HepG2 (cell line): ENCODE data around the gene PTH1R. TPM values are rescaled to one million over a fixed set of nuclear protein-coding genes. Genes with fewer than 3 reads are reported as not detected.

ENCODE experiments used
- ATAC-seq: fragments of 200-7000 bp; cut with Tn5 transposase; 3 replicates; pipeline ENCODE4 v1.9.1; 2020; ENCODE audit warnings: mild to moderate bottlenecking, moderate library complexity
- BruUV-seq: library from RNA; stranded (reverse); fragments of 400-500 nt; replicated peaks from 2 replicates; lab custom pipeline; 2021; lab: Mats Ljungman, UMichigan
- CTCF ChIA-PET: fragments of 300-600 bp; formaldehyde crosslinking; extraction: SDS; loops from one replicate; lab custom pipeline; 2021; ENCODE audit warnings: low total read pairs, inconsistent platforms, low intra/inter-chr PET ratio; lab: Yijun Ruan, JAX
- POLR2A ChIA-PET: fragments of 350-600 bp; sonication (Branson Sonifier 250); formaldehyde crosslinking; loops from one replicate; lab custom pipeline; 2020; ENCODE audit warnings: antibody characterized with exemption, inconsistent platforms; lab: Yijun Ruan, JAX
- DNase-seq: peaks from one replicate; pipeline ENCODE4 v3.0.0-alpha.2; 2015; ENCODE audit warnings: low spot score
- FAIRE-seq: peaks from 3 replicates; lab custom pipeline; 2011; peaks lifted over from hg19 to GRCh38; lab: Jason Lieb, UNC
- H2AFZ ChIP-seq: one replicate; pipeline ENCODE4 v1.6.1; 2011; ENCODE audit warnings: low read length, inconsistent platforms
- H3K27ac ChIP-seq: fragments of 300-600 bp; 3 replicates; pipeline ENCODE4 v1.8.0; 2011; ENCODE audit warnings: mixed run types, mild to moderate bottlenecking, mixed read lengths, low read length, inconsistent platforms; ENCODE audit not compliant: insufficient read depth; ENCODE audit errors: extremely low read length
- H3K27me3 ChIP-seq, 2 experiments: fragments of 200-600 bp in 1 of 2; 2 replicates in 1 of 2; 3 replicates in 1 of 2; pipeline versions ENCODE4 v1.6.0 to v1.8.0; 2011; ENCODE audit warnings: low read length in 2 of 2, mild to moderate bottlenecking in 2 of 2, moderate library complexity in 2 of 2, inconsistent platforms in 1 of 2; ENCODE audit not compliant: insufficient read depth in 2 of 2, control insufficient read depth in 1 of 2
- H3K36me3 ChIP-seq, 2 experiments: fragments of 200-600 bp in 1 of 2; replicated peaks in 1 of 2; 2 replicates in 1 of 2; 3 replicates in 1 of 2; pipeline versions ENCODE4 v1.5.1 to v1.8.0; 2011; ENCODE audit warnings: low read length in 2 of 2, inconsistent platforms in 1 of 2; ENCODE audit not compliant: insufficient read depth in 2 of 2, control insufficient read depth in 1 of 2
- H3K4me1 ChIP-seq: 2 replicates; pipeline ENCODE4 v1.5.1; 2012; ENCODE audit warnings: low read length, inconsistent platforms; ENCODE audit not compliant: insufficient read depth
- H3K4me2 ChIP-seq: 2 replicates; pipeline ENCODE4 v1.6.0; 2011; ENCODE audit warnings: low read depth, low read length, inconsistent platforms
- H3K4me3 ChIP-seq, 3 experiments: fragments of 200-600 bp in 1 of 3; sonication (generic), shearing (Covaris generic) in 1 of 3; replicated peaks in 1 of 3; 2 replicates each; pipeline ENCODE4 v1.5.1; 2011 to 2016; ENCODE audit warnings: low read length in 3 of 3, inconsistent platforms in 2 of 3, low read depth in 2 of 3, mild to moderate bottlenecking in 2 of 3, control low read depth in 1 of 3, mixed read lengths in 1 of 3; ENCODE audit not compliant: insufficient read depth in 1 of 3
- H3K79me2 ChIP-seq: one replicate; pipeline ENCODE4 v1.6.1; 2011; ENCODE audit warnings: low read length, inconsistent platforms; ENCODE audit not compliant: insufficient read depth
- H3K9ac ChIP-seq: 2 replicates; pipeline ENCODE4 v1.6.0; 2011; ENCODE audit warnings: mild to moderate bottlenecking, low read depth, low read length, inconsistent platforms; ENCODE audit not compliant: insufficient read depth
- H3K9me3 ChIP-seq: 2 replicates; pipeline ENCODE4 v1.5.1; 2012; ENCODE audit warnings: mild to moderate bottlenecking, low read length
- H4K20me1 ChIP-seq: 2 replicates; pipeline ENCODE4 v1.6.0; 2011; ENCODE audit warnings: inconsistent platforms, mild to moderate bottlenecking, low read length, moderate library complexity; ENCODE audit not compliant: insufficient read depth
- CBX2 ChIP-seq, 2 experiments: fragments of 200-600 bp in 1 of 2; sonication (generic); formaldehyde crosslinking in 1 of 2; IDR thresholded peaks; 2 replicates each; pipeline versions ENCODE4 v1.7.0 to v1.8.1; 2018 to 2022; ENCODE audit warnings: low read depth in 2 of 2, low read length in 1 of 2, mild to moderate bottlenecking in 1 of 2, missing genetic modification reagents in 1 of 2
- ETV5 ChIP-seq: IDR thresholded peaks from 2 replicates; pipeline ENCODE4 v1.6.1; 2018; ENCODE audit warnings: missing biosample characterization, missing genetic modification reagents, inconsistent platforms, borderline replicate concordance
- KDM3A ChIP-seq: IDR thresholded peaks from 2 replicates; pipeline ENCODE4 v1.6.1; 2018; ENCODE audit warnings: low read depth, missing compliant biosample characterization
- MED13 ChIP-seq: sonication (generic); formaldehyde crosslinking; IDR thresholded peaks from 2 replicates; pipeline ENCODE4 v1.5.0; 2020; ENCODE audit warnings: missing genetic modification reagents
- MZF1 ChIP-seq: sonication (generic); formaldehyde crosslinking; IDR thresholded peaks from 2 replicates; pipeline ENCODE4 v1.8.1; 2023; ENCODE audit warnings: mild to moderate bottlenecking, missing genetic modification reagents, borderline replicate concordance
- NFKB2 ChIP-seq: sonication (generic); formaldehyde crosslinking; IDR thresholded peaks from 2 replicates; pipeline ENCODE4 v1.4.0; 2020; ENCODE audit warnings: missing genetic modification reagents, borderline replicate concordance
- NR2F2 ChIP-seq: IDR thresholded peaks from 2 replicates; pipeline ENCODE4 v1.6.1; 2012; ENCODE audit warnings: low read depth, inconsistent platforms, borderline replicate concordance
- PHF5A ChIP-seq: IDR thresholded peaks from one replicate; pipeline ENCODE4 v1.6.1; 2018; ENCODE audit warnings: low read depth, missing genetic modification reagents; ENCODE audit not compliant: unreplicated experiment
- POLR2AphosphoS2 ChIP-seq: IDR thresholded peaks from 2 replicates; pipeline ENCODE4 v1.6.1; 2011; ENCODE audit warnings: low read depth, low read length, improper control_type of control experiment
- PPARG ChIP-seq: conservative IDR thresholded peaks from 2 replicates; pipeline ENCODE4 v1.6.1; 2016; ENCODE audit warnings: missing biosample characterization, missing genetic modification reagents
- SATB2 ChIP-seq: sonication (generic); formaldehyde crosslinking; IDR thresholded peaks from 2 replicates; pipeline ENCODE4 v1.5.0; 2020; ENCODE audit warnings: missing genetic modification reagents
- SIX1 ChIP-seq: sonication (generic); formaldehyde crosslinking; IDR thresholded peaks from 2 replicates; pipeline ENCODE4 v1.4.0; 2020; ENCODE audit warnings: missing genetic modification reagents, borderline replicate concordance
- SMARCC2 ChIP-seq: fragments of 450-650 bp; IDR thresholded peaks from 2 replicates; pipeline ENCODE4 v1.6.1; 2017; ENCODE audit warnings: antibody characterized with exemption, mild to moderate bottlenecking
- SOX6 ChIP-seq, 2 experiments: fragments of 450-650 bp in 1 of 2; sonication (generic) in 1 of 2; formaldehyde crosslinking in 1 of 2; IDR thresholded peaks; 2 replicates each; pipeline versions ENCODE4 v1.4.0 to v1.6.1; 2017 to 2020; ENCODE audit warnings: antibody characterized with exemption in 1 of 2, mild to moderate bottlenecking in 1 of 2, missing genetic modification reagents in 1 of 2
- ZBTB42 ChIP-seq: sonication (generic); formaldehyde crosslinking; IDR thresholded peaks from 2 replicates; pipeline ENCODE4 v1.5.0; 2020; ENCODE audit warnings: mild to moderate bottlenecking, missing genetic modification reagents
- ZFX ChIP-seq: sonication (generic); formaldehyde crosslinking; IDR thresholded peaks from 2 replicates; pipeline ENCODE4 v1.4.0; 2020; ENCODE audit warnings: mild to moderate bottlenecking, low read depth, missing genetic modification reagents, moderate library complexity
- ZNF230 ChIP-seq: sonication (generic); formaldehyde crosslinking; IDR thresholded peaks from 2 replicates; pipeline ENCODE4 v1.4.0; 2020; ENCODE audit warnings: mild to moderate bottlenecking, missing genetic modification reagents
- ZNF556 ChIP-seq: sonication (generic); formaldehyde crosslinking; IDR thresholded peaks from 2 replicates; pipeline ENCODE4 v1.4.0; 2020; ENCODE audit warnings: mild to moderate bottlenecking, missing genetic modification reagents, borderline replicate concordance
- ZNF563 ChIP-seq: sonication (generic); formaldehyde crosslinking; IDR thresholded peaks from 2 replicates; pipeline ENCODE4 v1.8.0; 2022; ENCODE audit warnings: mild to moderate bottlenecking, moderate library complexity, missing genetic modification reagents
- ZNF616 ChIP-seq: sonication (generic); formaldehyde crosslinking; IDR thresholded peaks from 2 replicates; pipeline ENCODE4 v1.5.0; 2020; ENCODE audit warnings: low read depth, mild to moderate bottlenecking, missing genetic modification reagents
- ZNF747 ChIP-seq: sonication (generic); formaldehyde crosslinking; IDR thresholded peaks from 2 replicates; pipeline ENCODE4 v1.8.1; 2023; ENCODE audit warnings: missing genetic modification reagents, mild to moderate bottlenecking, borderline replicate concordance
- WGBS: methylation state at CpG from one replicate; pipeline ENCODE4 v1.1.6; 2017; ENCODE audit warnings: low lambda C conversion rate; 5-methylcytosine and 5-hydroxymethylcytosine counted together
- in situ Hi-C: cut with HindIII; loops from 2 replicates; pipeline ENCODE4 v1.10.0; 2017; ENCODE audit warnings: low pct_unique_long_range_greater_than_20kb; ENCODE audit not compliant: extremely low pct_ligation_motif_present
- intact Hi-C: fragments of 100-400 bp; cut with micrococcal nuclease; formaldehyde crosslinking; loops from one replicate; pipeline ENCODE4 v1.10.0; 2022; ENCODE audit not compliant: unreplicated experiment
- polyA plus RNA-seq, 8 experiments: library from polyadenylated mRNA; depleted of rRNA in 3 of 8; stranded (reverse) in 7 of 8; unstranded in 1 of 8; fragments of >200 nt; fragmentation: Illumina TruSeq in 4 of 8; extraction: Trizol in 4 of 8; gene quantifications; 2 replicates each; pipeline versions ENCODE4 v1.2.1 to v1.2.3, GENCODE V29; 2011 to 2016; ENCODE audit warnings: low read depth in 4 of 8, missing spikeins in 1 of 8, mixed read lengths in 1 of 8; ENCODE audit not compliant: insufficient read depth in 1 of 8
- total RNA-seq, 5 experiments: library from RNA; depleted of rRNA; stranded (reverse); fragments of >200 nt; fragmentation: Illumina TruSeq; extraction: Trizol; gene quantifications; 2 replicates each; pipeline ENCODE4 v1.2.3, GENCODE V29; 2016; ENCODE audit warnings: low read depth in 1 of 5
- TF ChIP-seq, protein P1 (sequence below): IDR thresholded peaks from 2 replicates; pipeline ENCODE4 v1.6.1; 2016; ENCODE audit warnings: missing biosample characterization, missing genetic modification reagents, low read depth

The PTH1R gene
- total and polyA plus RNA-seq, 2 of the 13 experiments (the other 11 are each of a cell fraction or from before 2014, with no cell fraction given), result not detected

- TF ChIP-seq POLR2AphosphoS2, result no peak
- no peak for TF ChIP-seq SIX1 (CRISPR knock-in tag)
- TF ChIP-seq MZF1 (CRISPR knock-in tag), result no peak
- TF ChIP-seq, protein P1, sequence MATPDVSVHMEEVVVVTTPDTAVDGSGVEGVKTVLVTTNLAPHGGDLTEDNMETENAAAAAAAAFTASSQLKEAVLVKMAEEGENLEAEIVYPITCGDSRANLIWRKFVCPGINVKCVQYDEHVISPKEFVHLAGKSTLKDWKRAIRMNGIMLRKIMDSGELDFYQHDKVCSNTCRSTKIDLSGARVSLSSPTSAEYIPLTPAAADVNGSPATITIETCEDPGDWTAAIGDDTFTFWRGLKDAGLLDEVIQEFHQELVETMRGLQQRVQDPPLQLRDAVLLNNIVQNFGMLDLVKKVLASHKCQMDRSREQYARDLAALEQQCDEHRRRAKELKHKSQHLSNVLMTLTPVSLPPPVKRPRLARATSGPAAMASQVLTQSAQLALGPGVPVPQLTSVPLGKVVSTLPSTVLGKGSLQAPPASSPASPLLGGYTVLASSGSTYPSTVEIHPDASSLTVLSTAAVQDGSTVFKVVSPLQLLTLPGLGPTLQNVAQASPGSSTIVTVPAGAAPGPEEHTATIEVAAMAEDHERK (CRISPR knock-in tag), result no peak
- TF ChIP-seq PHF5A (CRISPR knock-in tag), result no peak
- TF ChIP-seq ZNF230 (CRISPR knock-in tag), result no peak
- TF ChIP-seq, all 625 proteins: peak for 0
Measured at GRCh38 chr3:46930945-46931403, 53.5 kb downstream of the PTH1R start (continued).

DNA sequence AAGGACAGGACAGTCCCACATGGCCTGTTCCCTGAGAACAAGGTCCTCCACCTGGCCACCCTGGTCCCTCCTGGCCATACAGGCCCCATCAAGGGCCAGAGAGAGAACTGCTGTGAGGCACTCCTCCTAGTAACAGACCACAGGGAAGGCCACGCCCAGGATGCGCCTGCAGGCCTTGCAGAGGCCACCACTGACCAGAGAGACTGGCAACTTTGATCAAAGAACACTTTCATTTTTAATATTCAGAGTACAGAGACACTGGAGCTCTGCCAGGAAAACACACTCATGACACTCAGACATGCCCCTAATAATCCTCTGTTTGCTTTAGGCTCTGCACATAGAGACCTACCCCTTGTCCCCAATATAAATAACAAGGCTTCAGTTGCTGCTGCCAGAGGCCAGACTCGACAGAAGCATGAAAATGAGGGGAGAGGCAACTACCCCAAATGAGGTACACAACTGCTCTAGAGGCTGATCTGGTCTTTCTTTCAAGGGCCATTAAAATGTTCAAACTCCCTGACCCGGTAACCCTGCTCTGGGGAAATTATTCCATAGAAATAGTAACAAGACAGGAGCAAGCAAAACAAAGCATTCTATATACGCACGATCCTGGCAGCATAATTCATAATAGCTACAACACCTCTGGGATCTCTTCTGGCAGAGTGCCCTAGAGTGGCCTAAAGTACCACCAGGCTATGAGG, 54.3 kb downstream of the PTH1R start:
- Histone ChIP-seq H3K79me2 (peaks cover 62% of the 10 kb centered on the region), H3K4me1 (peaks cover 68% of the 10 kb centered on the region), H3K36me3 (peaks cover 14 to 49% of the 10 kb centered on the region in 2 experiments), H4K20me1 (peaks cover 35% of the 10 kb centered on the region), H3K27me3 (no peaks in the 10 kb centered on the region), H3K4me3 (peak overlapping the region in 1 of 3 experiments; percentile 6; a peak in 1 of 6 replicates), H3K4me2 (peak overlapping the region; percentile 12), H3K27ac (peak overlapping the region; percentile 52), H3K9me3 (no peaks in the 10 kb centered on the region), H2AFZ (no peak overlapping the region), H3K9ac (peak overlapping the region; percentile 17; the same call in 1 of the 2 replicates)
- no TSS peak for BruUV-seq
- in situ Hi-C loops (loop anchor here (5.0 kb wide), 1 partner anchor 51 kb away; no protein-coding TSS in a partner anchor), intact Hi-C loops (no loop called here)
- CTCF ChIA-PET, result no interaction called here
- POLR2A ChIA-PET, result interaction anchor here (0.8 to 2.1 kb wide), 3 partner anchors 12 to 48 kb away, joined by 4 to 6 read pairs (median 6); partner anchors contain the start of genes CCDC12 and NBEAL2
- FAIRE-seq, result no peak
- peak; percentile 80 for DNase-seq
- peak; percentile 61 for ATAC-seq
- WGBS, result 49% methylated on average over 6 of the region's 6 CpGs
- no peak for TF ChIP-seq ZBTB42
- peak; percentile 33; the same call in 1 of the 2 replicates for TF ChIP-seq PPARG (CRISPR knock-in tag)
- no peak for TF ChIP-seq ZNF556 (CRISPR knock-in tag)
- TF ChIP-seq ZFX (CRISPR knock-in tag), result peak; percentile 38; the same call in 1 of the 2 replicates
- no peak for TF ChIP-seq ZNF747 (CRISPR knock-in tag)
- no peak for TF ChIP-seq MED13 (CRISPR knock-in tag)
- no peak for TF ChIP-seq SMARCC2
- 0 out of 2 replicates have a peak, but pooled peaks have one; percentile 35 for TF ChIP-seq SATB2
- TF ChIP-seq KDM3A (CRISPR knock-in tag), result no peak
- no peak for TF ChIP-seq CBX2 (IDR thresholded peaks at IDR 0.05; ENCODE audit: low read depth, low read length)
- no peak for TF ChIP-seq CBX2 (CRISPR knock-in tag; IDR thresholded peaks at IDR 0.05; ENCODE audit: low read depth)
- TF ChIP-seq ZNF563 (CRISPR knock-in tag), result no peak
- TF ChIP-seq NR2F2, result no peak
- no peak for TF ChIP-seq NFKB2 (CRISPR knock-in tag)
- TF ChIP-seq ZNF616 (CRISPR knock-in tag), result no peak
- no peak for TF ChIP-seq SOX6 (IDR thresholded peaks at IDR 0.05)
- 0 out of 2 replicates have a peak, but pooled peaks have one; percentile 12 for TF ChIP-seq SOX6 (CRISPR knock-in tag; IDR thresholded peaks at IDR 0.05)
- peak; percentile 9; the same call in 1 of the 2 replicates for TF ChIP-seq ETV5 (CRISPR knock-in tag)
